Measurements from ENCODE around the gene TTC14. TPM values are rescaled to one million over a fixed set of nuclear protein-coding genes. Genes with fewer than 3 reads are reported as not detected.
"Not testable (repeated sequence)": the region's sequence is repeated elsewhere in the genome, so short reads cannot be mapped to it uniquely, and the experiment has no call there.

The TTC14 gene
- polyA plus RNA-seq, 1 donor from 2014 or later = 163 TPM

- no peaks in the 10 kb centered on the region for H3K9me3 ChIP-seq (ENCODE audit: low read length)
- H3K36me3 ChIP-seq (ENCODE audit: insufficient read depth, low read length) = no peaks in the 10 kb centered on the region
- no peak overlapping the region for H3K27ac ChIP-seq (ENCODE audit: low read length)
- H2AFZ ChIP-seq (ENCODE audit: low read depth, low read length) = no peak overlapping the region
- H3K9ac ChIP-seq (ENCODE audit: low read length) = no peak overlapping the region
- TF ChIP-seq EZH2 (IDR thresholded peaks at IDR 0.05; ENCODE audit: borderline replicate concordance, insufficient read depth, low read length, poor library complexity, severe bottlenecking) = no peak
- TF ChIP-seq POLR2AphosphoS5 (IDR thresholded peaks at IDR 0.05) = no peak
- no peak for TF ChIP-seq RAD21 (conservative IDR thresholded peaks at IDR 0.05)
- no peak for TF ChIP-seq CTCF (IDR thresholded peaks at IDR 0.05; ENCODE audit: poor library complexity, severe bottlenecking)
- no peak for TF ChIP-seq SMC3 (conservative IDR thresholded peaks at IDR 0.05; ENCODE audit: poor library complexity)
- TF ChIP-seq TAF1 (IDR thresholded peaks at IDR 0.05; ENCODE audit: low read depth) = no peak
- no peak for TF ChIP-seq EP300 (conservative IDR thresholded peaks at IDR 0.05; ENCODE audit: poor library complexity, severe bottlenecking)
- TF ChIP-seq REST (IDR thresholded peaks at IDR 0.05; ENCODE audit: borderline replicate concordance) = no peak
- TF ChIP-seq MXI1 (conservative IDR thresholded peaks at IDR 0.05; ENCODE audit: poor library complexity, severe bottlenecking) = no peak
- H3K4me3 ChIP-seq (ENCODE audit: low read length) = no peak overlapping the region
- H3K9me2 ChIP-seq (ENCODE audit: insufficient read depth, low read length) = no peaks in the 10 kb centered on the region
- no peaks in the 10 kb centered on the region for H4K20me1 ChIP-seq (ENCODE audit: insufficient read depth)
- no peaks in the 10 kb centered on the region for H3K79me2 ChIP-seq (replicated peaks; ENCODE audit: insufficient read depth, low read length)
- H3K27me3 ChIP-seq (ENCODE audit: insufficient read depth, low read depth, low read length) = no peaks in the 10 kb centered on the region
- no peak overlapping the region for H3K4me2 ChIP-seq (ENCODE audit: low read length)
- no peaks in the 10 kb centered on the region for H3F3A ChIP-seq (ENCODE audit: insufficient read depth, low read length, poor library complexity, severe bottlenecking)
These were observed 15.1 kb downstream of the TTC14 start for GRCh38 chr3:180617049-180617448.

- not testable (repeated sequence) for H3K27ac ChIP-seq (ENCODE audit: low read length); H3K36me3 ChIP-seq (ENCODE audit: insufficient read depth, low read length); H2AFZ ChIP-seq (ENCODE audit: low read depth, low read length); H4K20me1 ChIP-seq (ENCODE audit: insufficient read depth); H3K4me2 ChIP-seq (ENCODE audit: low read length); H3F3A ChIP-seq (ENCODE audit: insufficient read depth, low read length, poor library complexity, severe bottlenecking); H3K27me3 ChIP-seq (ENCODE audit: insufficient read depth, low read depth, low read length); H3K4me3 ChIP-seq (ENCODE audit: low read length); H3K79me2 ChIP-seq (replicated peaks; ENCODE audit: insufficient read depth, low read length); H3K9ac ChIP-seq (ENCODE audit: low read length); H3K9me2 ChIP-seq (ENCODE audit: insufficient read depth, low read length); H3K9me3 ChIP-seq (ENCODE audit: low read length)
These were observed 16.6 kb downstream of the TTC14 start for GRCh38 chr3:180618563-180618962.

- Histone ChIP-seq H3K4me2 (ENCODE audit: low read length) (no peak overlapping the region), H3K79me2 (replicated peaks; ENCODE audit: insufficient read depth, low read length) (no peaks in the 10 kb centered on the region), H3K4me3 (ENCODE audit: low read length) (no peak overlapping the region), H3F3A (ENCODE audit: insufficient read depth, low read length, poor library complexity, severe bottlenecking) (no peaks in the 10 kb centered on the region), H3K36me3 (ENCODE audit: insufficient read depth, low read length) (no peaks in the 10 kb centered on the region), H3K27ac (ENCODE audit: low read length) (no peak overlapping the region), H2AFZ (ENCODE audit: low read depth, low read length) (no peak overlapping the region), H3K9ac (ENCODE audit: low read length) (no peak overlapping the region), H3K27me3 (ENCODE audit: insufficient read depth, low read depth, low read length) (no peaks in the 10 kb centered on the region), H4K20me1 (ENCODE audit: insufficient read depth) (no peaks in the 10 kb centered on the region), H3K9me3 (ENCODE audit: low read length) (no peaks in the 10 kb centered on the region), H3K9me2 (ENCODE audit: insufficient read depth, low read length) (no peaks in the 10 kb centered on the region)
- no peak for TF ChIP-seq REST (IDR thresholded peaks at IDR 0.05; ENCODE audit: borderline replicate concordance)
- no peak for TF ChIP-seq MXI1 (conservative IDR thresholded peaks at IDR 0.05; ENCODE audit: poor library complexity, severe bottlenecking)
- no peak for TF ChIP-seq CTCF (IDR thresholded peaks at IDR 0.05; ENCODE audit: poor library complexity, severe bottlenecking)
- no peak for TF ChIP-seq EP300 (conservative IDR thresholded peaks at IDR 0.05; ENCODE audit: poor library complexity, severe bottlenecking)
- no peak for TF ChIP-seq RAD21 (conservative IDR thresholded peaks at IDR 0.05)
- TF ChIP-seq SMC3 (conservative IDR thresholded peaks at IDR 0.05; ENCODE audit: poor library complexity) = no peak
- TF ChIP-seq TAF1 (IDR thresholded peaks at IDR 0.05; ENCODE audit: low read depth) = no peak
These were observed 17.8 kb downstream of the TTC14 start for GRCh38 chr3:180619723-180620122.
